Measurements from ENCODE around the gene SOWAHD. TPM values are rescaled to one million over a fixed set of nuclear protein-coding genes. Genes with fewer than 3 reads are reported as not detected.
"Not testable (repeated sequence)": the region's sequence is repeated elsewhere in the genome, so short reads cannot be mapped to it uniquely, and the experiment has no call there.

The SOWAHD gene
- total RNA-seq, 1 experiment from 2014 or later: not detected

GRCh38 chrX:119738742-119739141, 19.6 kb upstream of the SOWAHD start:
- H3K36me3 Mint-ChIP-seq (ENCODE audit: insufficient read depth, unreplicated experiment): no peaks in the 10 kb centered on the region
- ChIA-PET POLR2A (no interaction called here), CTCF (interaction anchor here (0.6 to 2.3 kb wide), 4 partner anchors 10 to 144 kb away, joined by 3 to 9 read pairs (median 4); no protein-coding TSS in a partner anchor)
- intact Hi-C loops (cut with micrococcal nuclease): no loop called here
- BruUV-seq (replicated peaks): no TSS peak
- H3K9me3 Mint-ChIP-seq (ENCODE audit: unreplicated experiment): no peaks in the 10 kb centered on the region
- TF ChIP-seq CTCF (IDR thresholded peaks at IDR 0.05; ENCODE audit: unreplicated experiment): no peak
- DNase-seq (ENCODE audit: unreplicated experiment): no peak
- peaks cover 6% of the 10 kb centered on the region for H3K4me1 Mint-ChIP-seq (ENCODE audit: insufficient read depth, unreplicated experiment)
- H3K27ac Mint-ChIP-seq (ENCODE audit: low read depth, unreplicated experiment): no peak overlapping the region
- no peaks in the 10 kb centered on the region for H3K27me3 Mint-ChIP-seq (ENCODE audit: insufficient read depth, unreplicated experiment)
- H3K4me3 Mint-ChIP-seq (ENCODE audit: unreplicated experiment): no peak overlapping the region

GRCh38 chrX:119745283-119745848, 13.0 kb upstream of the SOWAHD start:
- H3K27ac Mint-ChIP-seq (ENCODE audit: low read depth, unreplicated experiment): no peak overlapping the region
- no peak overlapping the region for H3K4me3 Mint-ChIP-seq (ENCODE audit: unreplicated experiment)
- intact Hi-C loops (cut with micrococcal nuclease): no loop called here
- POLR2A ChIA-PET: interaction anchor here (0.6 to 1.4 kb wide), 3 partner anchors 17 to 597 kb away, joined by 3 to 4 read pairs (median 3); partner anchors contain the start of gene RPL39
- BruUV-seq (replicated peaks): no TSS peak
- CTCF ChIA-PET: interaction anchor here (0.6 to 0.7 kb wide), 3 partner anchors 12 to 468 kb away, joined by 3 to 7 read pairs (median 3); no protein-coding TSS in a partner anchor
- H3K9me3 Mint-ChIP-seq (ENCODE audit: unreplicated experiment): no peaks in the 10 kb centered on the region
- DNase-seq (ENCODE audit: unreplicated experiment): no peak
- no peaks in the 10 kb centered on the region for H3K36me3 Mint-ChIP-seq (ENCODE audit: insufficient read depth, unreplicated experiment)
- no peaks in the 10 kb centered on the region for H3K27me3 Mint-ChIP-seq (ENCODE audit: insufficient read depth, unreplicated experiment)
- no peak for TF ChIP-seq CTCF (IDR thresholded peaks at IDR 0.05; ENCODE audit: unreplicated experiment)
- H3K4me1 Mint-ChIP-seq (ENCODE audit: insufficient read depth, unreplicated experiment): no peaks in the 10 kb centered on the region

- CTCF ChIA-PET: interaction anchor here (1.0 kb wide), 1 partner anchor 8 kb away, joined by 5 read pairs; the partner anchor contains the start of gene SOWAHD
- H3K27ac Mint-ChIP-seq (ENCODE audit: low read depth, unreplicated experiment); intact Hi-C loops (cut with micrococcal nuclease); H3K9me3 Mint-ChIP-seq (ENCODE audit: unreplicated experiment); H3K4me3 Mint-ChIP-seq (ENCODE audit: unreplicated experiment); H3K36me3 Mint-ChIP-seq (ENCODE audit: insufficient read depth, unreplicated experiment); H3K27me3 Mint-ChIP-seq (ENCODE audit: insufficient read depth, unreplicated experiment); DNase-seq (ENCODE audit: unreplicated experiment); BruUV-seq (replicated peaks); H3K4me1 Mint-ChIP-seq (ENCODE audit: insufficient read depth, unreplicated experiment): not testable (repeated sequence)
- POLR2A ChIA-PET: interaction anchor here (1.6 kb wide), 1 partner anchor 9 kb away, joined by 4 read pairs; the partner anchor contains the start of gene SOWAHD
Observed at GRCh38 chrX:119750131-119750530, 8.3 kb upstream of the SOWAHD start.

- CTCF ChIA-PET; H3K4me3 Mint-ChIP-seq (ENCODE audit: unreplicated experiment); intact Hi-C loops (cut with micrococcal nuclease); H3K9me3 Mint-ChIP-seq (ENCODE audit: unreplicated experiment); POLR2A ChIA-PET; H3K27ac Mint-ChIP-seq (ENCODE audit: low read depth, unreplicated experiment); H3K36me3 Mint-ChIP-seq (ENCODE audit: insufficient read depth, unreplicated experiment); BruUV-seq (replicated peaks); H3K27me3 Mint-ChIP-seq (ENCODE audit: insufficient read depth, unreplicated experiment); H3K4me1 Mint-ChIP-seq (ENCODE audit: insufficient read depth, unreplicated experiment); DNase-seq (ENCODE audit: unreplicated experiment): not testable (repeated sequence)
Observed at GRCh38 chrX:119750751-119751150, 7.6 kb upstream of the SOWAHD start.

GRCh38 chrX:119753001-119753400, 5.4 kb upstream of the SOWAHD start:
- no peaks in the 10 kb centered on the region for H3K27me3 Mint-ChIP-seq (ENCODE audit: insufficient read depth, unreplicated experiment)
- intact Hi-C loops (cut with micrococcal nuclease): loop anchor here (1.0 kb wide), 1 partner anchor 237 kb away; no protein-coding TSS in a partner anchor
- DNase-seq (ENCODE audit: unreplicated experiment): no peak
- no peak for TF ChIP-seq CTCF (IDR thresholded peaks at IDR 0.05; ENCODE audit: unreplicated experiment)
- H3K27ac Mint-ChIP-seq (ENCODE audit: low read depth, unreplicated experiment): no peak overlapping the region
- BruUV-seq (replicated peaks): no TSS peak
- H3K36me3 Mint-ChIP-seq (ENCODE audit: insufficient read depth, unreplicated experiment): no peaks in the 10 kb centered on the region
- peaks cover 7% of the 10 kb centered on the region for H3K9me3 Mint-ChIP-seq (ENCODE audit: unreplicated experiment)
- ChIA-PET CTCF (interaction anchor here (0.6 to 1.1 kb wide), 4 partner anchors 9 to 175 kb away, joined by 3 read pairs; no protein-coding TSS in a partner anchor), POLR2A (no interaction called here)
- H3K4me1 Mint-ChIP-seq (ENCODE audit: insufficient read depth, unreplicated experiment): no peaks in the 10 kb centered on the region
- H3K4me3 Mint-ChIP-seq (ENCODE audit: unreplicated experiment): no peak overlapping the region

All from MCF 10A (cell line).